GM12873 (cell line): Measurements from ENCODE around the gene GRHL1.

Source experiments
- CTCF ChIP-seq: IDR thresholded peaks from 2 replicates; pipeline ENCODE4 v1.5.1; 2012; ENCODE audit warnings: low read depth, mild to moderate bottlenecking, moderate library complexity, low read length, control low read depth; ENCODE audit not compliant: insufficient read depth; ENCODE audit errors: missing control alignments

The GRHL1 gene

GRCh38 chr2:9968553-9969497 is 17.3 kb downstream of the GRHL1 start:
- no peak for TF ChIP-seq CTCF

GRCh38 chr2:9970200-9971044 is 18.9 kb downstream of the GRHL1 start:
- no peak for TF ChIP-seq CTCF

- TF ChIP-seq CTCF: no peak
Measured at GRCh38 chr2:9971105-9971818, 19.8 kb downstream of the GRHL1 start.

GRCh38 chr2:9971890-9972289 is 20.4 kb downstream of the GRHL1 start:
- TF ChIP-seq CTCF: no peak

- TF ChIP-seq CTCF: no peak
Measured at GRCh38 chr2:9972621-9973479, 21.4 kb downstream of the GRHL1 start.

GRCh38 chr2:9973690-9974089 is 22.2 kb downstream of the GRHL1 start:
- no peak for TF ChIP-seq CTCF
